SK-N-SH (cell line): ENCODE results near the gene GABRG3. TPM values are rescaled to one million over a fixed set of nuclear protein-coding genes. Genes with fewer than 3 reads are reported as not detected.

Experiments
- CTCF ChIA-PET: fragments of 300-600, 350-600 bp; formaldehyde crosslinking; extraction: SDS; loops from one replicate; lab custom pipeline; 2021; lab: Yijun Ruan, JAX
- POLR2A ChIA-PET: fragments of 350-600 bp; sonication (Branson Sonifier 250); formaldehyde crosslinking; extraction: SDS; loops from one replicate; lab custom pipeline; 2020; ENCODE audit warnings: antibody characterized with exemption, inconsistent platforms; lab: Yijun Ruan, JAX
- DNase-seq: peaks from one replicate; pipeline ENCODE4 v3.0.0; 2012
- H2AFZ ChIP-seq: fragments of 200-600 bp; sonication (generic); 2 replicates; pipeline ENCODE4 v1.8.1; 2016; ENCODE audit warnings: antibody characterized with exemption, mild to moderate bottlenecking, low read depth
- H3F3A ChIP-seq: fragments of 200-600 bp; sonication (generic); replicated peaks from 2 replicates; pipeline ENCODE3; 2016; ENCODE audit warnings: antibody characterized with exemption, mild to moderate bottlenecking; ENCODE audit not compliant: insufficient read depth
- H3K27ac ChIP-seq, 2 experiments: fragments of 200-500 bp in 1 of 2; fragments of 200-600 bp in 1 of 2; sonication (Bioruptor generic) in 1 of 2; sonication (generic), shearing (Covaris generic) in 1 of 2; 2 replicates each; pipeline versions ENCODE4 v1.5.1 to v1.6.1; 2014 to 2016; ENCODE audit warnings: low read depth in 2 of 2, inconsistent platforms in 1 of 2, low read length in 1 of 2, mild to moderate bottlenecking in 1 of 2, mixed read lengths in 1 of 2
- H3K27me3 ChIP-seq: fragments of 200-600 bp; sonication (generic), shearing (Covaris generic); 2 replicates; pipeline ENCODE4 v1.6.1; 2016; ENCODE audit warnings: mixed run types; ENCODE audit not compliant: insufficient read depth
- H3K36me3 ChIP-seq, 2 experiments: fragments of 200-500 bp in 1 of 2; fragments of 200-600 bp in 1 of 2; sonication (Bioruptor generic) in 1 of 2; sonication (generic) in 1 of 2; replicated peaks in 1 of 2; 2 replicates each; pipeline versions ENCODE3 to v1.5.1; 2014 to 2016; ENCODE audit warnings: low read length in 1 of 2, mild to moderate bottlenecking in 1 of 2; ENCODE audit not compliant: insufficient read depth in 2 of 2, control insufficient read depth in 1 of 2
- H3K4me1 ChIP-seq, 2 experiments: fragments of 200-500 bp in 1 of 2; fragments of 200-600 bp in 1 of 2; sonication (Bioruptor generic) in 1 of 2; sonication (generic), shearing (Covaris generic) in 1 of 2; 2 replicates each; pipeline versions ENCODE4 v1.5.1 to v1.6.1; 2014 to 2016; ENCODE audit warnings: low read depth in 1 of 2, low read length in 1 of 2, mixed run types in 1 of 2; ENCODE audit not compliant: insufficient read depth in 2 of 2, control insufficient read depth in 1 of 2
- H3K4me2 ChIP-seq: fragments of 200-600 bp; sonication (generic), shearing (Covaris generic); 2 replicates; pipeline ENCODE4 v1.6.1; 2017; ENCODE audit warnings: mixed run types
- H3K4me3 ChIP-seq, 2 experiments: fragments of 200-500 bp in 1 of 2; fragments of 200-600 bp in 1 of 2; sonication (Bioruptor generic) in 1 of 2; sonication (generic), shearing (Covaris generic) in 1 of 2; 2 replicates each; pipeline versions ENCODE4 v1.5.1 to v1.8.1; 2014 to 2016; ENCODE audit warnings: low read depth in 2 of 2, inconsistent platforms in 1 of 2, low read length in 1 of 2, mild to moderate bottlenecking in 1 of 2, mixed read lengths in 1 of 2, moderate library complexity in 1 of 2
- H3K79me2 ChIP-seq: fragments of 200-600 bp; sonication (generic); 2 replicates; pipeline ENCODE4 v1.8.1; 2017; ENCODE audit warnings: mild to moderate bottlenecking; ENCODE audit not compliant: insufficient read depth
- H3K9ac ChIP-seq: fragments of 200-600 bp; sonication (generic); 2 replicates; pipeline ENCODE4 v1.6.1; 2017; ENCODE audit warnings: mixed run types
- H3K9me2 ChIP-seq: fragments of 200-600 bp; sonication (generic); 2 replicates; pipeline ENCODE4 v1.6.1; 2017; ENCODE audit warnings: mixed run types
- H3K9me3 ChIP-seq: fragments of 200-600 bp; sonication (generic); 2 replicates; pipeline ENCODE4 v1.6.1; 2017; ENCODE audit warnings: mixed run types, mild to moderate bottlenecking, moderate library complexity
- H4K20me1 ChIP-seq: fragments of 200-600 bp; sonication (generic); 2 replicates; pipeline ENCODE4 v1.6.1; 2017; ENCODE audit warnings: mild to moderate bottlenecking, mixed run types; ENCODE audit not compliant: insufficient read depth
- CTCF ChIP-seq: fragments of 200-600 bp; sonication (generic); IDR thresholded peaks from 2 replicates; pipeline ENCODE4 v1.6.1; 2017; ENCODE audit warnings: antibody characterized with exemption, mild to moderate bottlenecking, moderate library complexity
- ELF1 ChIP-seq: IDR thresholded peaks from 2 replicates; pipeline ENCODE4 v1.4.0; 2012
- GABPA ChIP-seq: IDR thresholded peaks from 2 replicates; pipeline ENCODE4 v1.4.0; 2012; ENCODE audit warnings: low read depth, mild to moderate bottlenecking
- IRF3 ChIP-seq: fragments of 150-350 bp; IDR thresholded peaks from 2 replicates; pipeline ENCODE4 v1.6.1; 2016; ENCODE audit warnings: mild to moderate bottlenecking, low read depth, low read length
- MEF2A ChIP-seq: IDR thresholded peaks from 2 replicates; pipeline ENCODE4 v1.4.0; 2012; ENCODE audit warnings: low read depth, borderline replicate concordance
- NFIC ChIP-seq: IDR thresholded peaks from 2 replicates; pipeline ENCODE4 v1.4.0; 2012; ENCODE audit warnings: borderline replicate concordance
- NRF1 ChIP-seq: IDR thresholded peaks from 2 replicates; pipeline ENCODE4 v1.6.1; 2012; ENCODE audit warnings: low read depth, mild to moderate bottlenecking, low read length
- POLR2AphosphoS5 ChIP-seq: IDR thresholded peaks from 2 replicates; pipeline ENCODE4 v1.6.1; 2012; ENCODE audit warnings: low read depth, low read length
- RAD21 ChIP-seq: IDR thresholded peaks from 2 replicates; pipeline ENCODE4 v1.6.1; 2012; ENCODE audit warnings: mild to moderate bottlenecking, low read length
- RCOR1 ChIP-seq: fragments of 150-350 bp; IDR thresholded peaks from 2 replicates; pipeline ENCODE4 v1.6.1; 2017; ENCODE audit warnings: antibody characterized with exemption, low read length
- RXRA ChIP-seq: IDR thresholded peaks from 2 replicates; pipeline ENCODE4 v1.4.0; 2012; ENCODE audit warnings: low read depth, mild to moderate bottlenecking, borderline replicate concordance
- SIN3A ChIP-seq: IDR thresholded peaks from 2 replicates; pipeline ENCODE4 v1.6.1; 2012; ENCODE audit warnings: low read depth, mild to moderate bottlenecking, low read length, moderate library complexity, borderline replicate concordance
- TEAD4 ChIP-seq: IDR thresholded peaks from 2 replicates; pipeline ENCODE4 v1.4.0; 2012; ENCODE audit warnings: mild to moderate bottlenecking, borderline replicate concordance; ENCODE audit not compliant: insufficient read depth
- USF2 ChIP-seq: fragments of 150-350 bp; IDR thresholded peaks from 2 replicates; pipeline ENCODE4 v1.6.1; 2017; ENCODE audit warnings: antibody characterized with exemption, low read length, low read depth, borderline replicate concordance
- YY1 ChIP-seq: IDR thresholded peaks from 2 replicates; pipeline ENCODE4 v1.4.0; 2012; ENCODE audit warnings: low read depth, mild to moderate bottlenecking
- WGBS: methylation state at CpG from one replicate; pipeline ENCODE4 v1.1.6; 2017; ENCODE audit warnings: low lambda C conversion rate; 5-methylcytosine and 5-hydroxymethylcytosine counted together
- polyA plus RNA-seq, 3 experiments: library from polyadenylated mRNA; depleted of rRNA; stranded (reverse); fragments of >200 nt; gene quantifications; 2 replicates each; pipeline ENCODE4 v1.2.3, GENCODE V29; 2012
- TF ChIP-seq, protein P1 (sequence below): IDR thresholded peaks from 2 replicates; pipeline ENCODE4 v1.4.0; 2012; ENCODE audit warnings: low read depth, borderline replicate concordance
- TF ChIP-seq, protein P2 (sequence below): IDR thresholded peaks from 2 replicates; pipeline ENCODE4 v1.4.0; 2012; ENCODE audit warnings: low read depth
- TF ChIP-seq, protein P3 (sequence below): IDR thresholded peaks from 2 replicates; pipeline ENCODE4 v1.6.1; 2012; ENCODE audit warnings: mild to moderate bottlenecking, low read depth, low read length, moderate library complexity

GABRG3 gene
- polyA plus RNA-seq, 1 of the 3 experiments (the other 2 are of a cell fraction): not detected

DNA sequence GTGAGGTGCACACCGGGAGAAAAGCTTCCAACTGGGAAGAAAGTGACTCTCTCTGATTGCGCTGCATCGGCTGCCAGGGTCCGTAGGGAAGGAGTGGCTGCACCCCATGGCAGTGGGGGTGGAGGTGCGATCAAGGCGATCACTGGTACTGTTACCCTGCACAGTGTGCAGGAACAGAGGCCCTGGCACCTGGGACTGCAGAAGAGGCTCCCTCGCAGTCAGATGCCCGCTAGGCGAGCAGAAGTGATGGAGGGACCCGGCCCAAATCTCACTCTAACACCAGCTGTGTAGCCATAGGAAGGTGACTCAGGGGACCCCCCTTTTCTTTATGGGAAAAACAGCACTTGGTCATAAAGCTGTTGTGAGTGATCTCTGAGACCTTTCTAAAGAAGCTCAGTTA is 196.8 kb downstream of the GABRG3 start (continued):
- TF ChIP-seq ELF1 (no peak), CTCF (no peak), USF2 (no peak), TEAD4 (no peak), RAD21 (no peak), NRF1 (no peak), MEF2A (no peak)

- Histone ChIP-seq H2AFZ (no peak overlapping the region), H3K27ac (no peak overlapping the region), H3K79me2 (no peaks in the 10 kb centered on the region), H3K27me3 (no peaks in the 10 kb centered on the region), H3K9me3 (no peaks in the 10 kb centered on the region), H3K9me2 (no peaks in the 10 kb centered on the region), H3K36me3 (no peaks in the 10 kb centered on the region), H4K20me1 (no peaks in the 10 kb centered on the region), H3F3A (no peaks in the 10 kb centered on the region), H3K4me2 (no peak overlapping the region), H3K9ac (no peak overlapping the region), H3K4me1 (no peaks in the 10 kb centered on the region), H3K4me3 (no peak overlapping the region)
- 47% methylated on average over 4 of the region's 4 CpGs for WGBS
- ChIA-PET POLR2A (no interaction called here), CTCF (no interaction called here)
- DNase-seq: no peak
- TF ChIP-seq, protein P1, sequence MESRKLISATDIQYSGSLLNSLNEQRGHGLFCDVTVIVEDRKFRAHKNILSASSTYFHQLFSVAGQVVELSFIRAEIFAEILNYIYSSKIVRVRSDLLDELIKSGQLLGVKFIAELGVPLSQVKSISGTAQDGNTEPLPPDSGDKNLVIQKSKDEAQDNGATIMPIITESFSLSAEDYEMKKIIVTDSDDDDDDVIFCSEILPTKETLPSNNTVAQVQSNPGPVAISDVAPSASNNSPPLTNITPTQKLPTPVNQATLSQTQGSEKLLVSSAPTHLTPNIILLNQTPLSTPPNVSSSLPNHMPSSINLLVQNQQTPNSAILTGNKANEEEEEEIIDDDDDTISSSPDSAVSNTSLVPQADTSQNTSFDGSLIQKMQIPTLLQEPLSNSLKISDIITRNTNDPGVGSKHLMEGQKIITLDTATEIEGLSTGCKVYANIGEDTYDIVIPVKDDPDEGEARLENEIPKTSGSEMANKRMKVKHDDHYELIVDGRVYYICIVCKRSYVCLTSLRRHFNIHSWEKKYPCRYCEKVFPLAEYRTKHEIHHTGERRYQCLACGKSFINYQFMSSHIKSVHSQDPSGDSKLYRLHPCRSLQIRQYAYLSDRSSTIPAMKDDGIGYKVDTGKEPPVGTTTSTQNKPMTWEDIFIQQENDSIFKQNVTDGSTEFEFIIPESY: no peak
- TF ChIP-seq NRF1: no peak
- TF ChIP-seq RXRA: no peak
- TF ChIP-seq GABPA: no peak
- TF ChIP-seq RCOR1: no peak
- no peak for TF ChIP-seq YY1
- no peak for TF ChIP-seq MEF2A
- TF ChIP-seq CTCF: no peak
- TF ChIP-seq, protein P2, sequence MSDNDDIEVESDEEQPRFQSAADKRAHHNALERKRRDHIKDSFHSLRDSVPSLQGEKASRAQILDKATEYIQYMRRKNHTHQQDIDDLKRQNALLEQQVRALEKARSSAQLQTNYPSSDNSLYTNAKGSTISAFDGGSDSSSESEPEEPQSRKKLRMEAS: no peak
- TF ChIP-seq POLR2AphosphoS5: no peak
- no peak for TF ChIP-seq ELF1
- TF ChIP-seq TEAD4: no peak
- TF ChIP-seq NFIC: no peak
- TF ChIP-seq, protein P3, sequence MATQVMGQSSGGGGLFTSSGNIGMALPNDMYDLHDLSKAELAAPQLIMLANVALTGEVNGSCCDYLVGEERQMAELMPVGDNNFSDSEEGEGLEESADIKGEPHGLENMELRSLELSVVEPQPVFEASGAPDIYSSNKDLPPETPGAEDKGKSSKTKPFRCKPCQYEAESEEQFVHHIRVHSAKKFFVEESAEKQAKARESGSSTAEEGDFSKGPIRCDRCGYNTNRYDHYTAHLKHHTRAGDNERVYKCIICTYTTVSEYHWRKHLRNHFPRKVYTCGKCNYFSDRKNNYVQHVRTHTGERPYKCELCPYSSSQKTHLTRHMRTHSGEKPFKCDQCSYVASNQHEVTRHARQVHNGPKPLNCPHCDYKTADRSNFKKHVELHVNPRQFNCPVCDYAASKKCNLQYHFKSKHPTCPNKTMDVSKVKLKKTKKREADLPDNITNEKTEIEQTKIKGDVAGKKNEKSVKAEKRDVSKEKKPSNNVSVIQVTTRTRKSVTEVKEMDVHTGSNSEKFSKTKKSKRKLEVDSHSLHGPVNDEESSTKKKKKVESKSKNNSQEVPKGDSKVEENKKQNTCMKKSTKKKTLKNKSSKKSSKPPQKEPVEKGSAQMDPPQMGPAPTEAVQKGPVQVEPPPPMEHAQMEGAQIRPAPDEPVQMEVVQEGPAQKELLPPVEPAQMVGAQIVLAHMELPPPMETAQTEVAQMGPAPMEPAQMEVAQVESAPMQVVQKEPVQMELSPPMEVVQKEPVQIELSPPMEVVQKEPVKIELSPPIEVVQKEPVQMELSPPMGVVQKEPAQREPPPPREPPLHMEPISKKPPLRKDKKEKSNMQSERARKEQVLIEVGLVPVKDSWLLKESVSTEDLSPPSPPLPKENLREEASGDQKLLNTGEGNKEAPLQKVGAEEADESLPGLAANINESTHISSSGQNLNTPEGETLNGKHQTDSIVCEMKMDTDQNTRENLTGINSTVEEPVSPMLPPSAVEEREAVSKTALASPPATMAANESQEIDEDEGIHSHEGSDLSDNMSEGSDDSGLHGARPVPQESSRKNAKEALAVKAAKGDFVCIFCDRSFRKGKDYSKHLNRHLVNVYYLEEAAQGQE: no peak
- no peak for TF ChIP-seq SIN3A
- no peak for TF ChIP-seq IRF3
Measured at GRCh38 chr15:27170851-27171250, 199.9 kb downstream of the GABRG3 start.
